Sciatic nerve (tissue), 2 donors: ENCODE results near the gene KRT26. TPM values are rescaled to one million over a fixed set of nuclear protein-coding genes. Genes with fewer than 3 reads are reported as not detected.

Experiments used
- ATAC-seq: fragments of 200-7000 bp; cut with Tn5 transposase; one replicate; pipeline ENCODE4 v1.9.1; 2020; ENCODE audit warnings: mild to moderate bottlenecking, moderate library complexity
- DNase-seq: peaks from one replicate; pipeline ENCODE4 v3.0.0-alpha.2; 2020; ENCODE audit warnings: low spot score
- intact Hi-C: fragments of 100-400 bp; cut with DNase I; formaldehyde crosslinking; loops from one replicate; pipeline ENCODE4 v1.14.2; 2022
- total RNA-seq: library from RNA; stranded (reverse); fragmentation: NEBNext Ultra II Directional; extraction: Animal tissue kit (Norgen Biotek cat#: 25700); gene quantifications from one replicate; pipeline ENCODE4 v1.2.1, GENCODE V29; 2021
- donor health status: DM: no; HTN: no; CAD: no.
- donor health status: DM: no; HTN: no; CAD: no.

Gene KRT26
- total RNA-seq, 1 donor from 2014 or later, result not detected

GRCh38 chr17:40796846-40797245 lies 24.8 kb upstream of the KRT26 start:
- ATAC-seq (no peak), DNase-seq (no peak)
- intact Hi-C loops, result loop anchor here (10.0 kb wide), 1 partner anchor 182 kb away; no protein-coding TSS in a partner anchor

GRCh38 chr17:40795019-40795667 lies 23.1 kb upstream of the KRT26 start:
- DNase-seq (no peak), ATAC-seq (no peak)
- intact Hi-C loops, result loop anchor here (10.0 kb wide), 1 partner anchor 180 kb away; no protein-coding TSS in a partner anchor

GRCh38 chr17:40794466-40794865 lies 22.5 kb upstream of the KRT26 start:
- ATAC-seq (no peak), DNase-seq (no peak)
- intact Hi-C loops, result loop anchor here (10.0 kb wide), 1 partner anchor 180 kb away; no protein-coding TSS in a partner anchor

- DNase-seq, result no peak
- intact Hi-C loops, result loop anchor here (10.0 kb wide), 1 partner anchor 179 kb away; no protein-coding TSS in a partner anchor
- no peak for ATAC-seq
Measured at GRCh38 chr17:40793832-40794231, 21.8 kb upstream of the KRT26 start.

GRCh38 chr17:40791787-40792436 lies 19.9 kb upstream of the KRT26 start:
- ATAC-seq (peak; percentile 92), DNase-seq (no peak)
- intact Hi-C loops, result loop anchor here (10.0 kb wide), 1 partner anchor 177 kb away; no protein-coding TSS in a partner anchor

DNA sequence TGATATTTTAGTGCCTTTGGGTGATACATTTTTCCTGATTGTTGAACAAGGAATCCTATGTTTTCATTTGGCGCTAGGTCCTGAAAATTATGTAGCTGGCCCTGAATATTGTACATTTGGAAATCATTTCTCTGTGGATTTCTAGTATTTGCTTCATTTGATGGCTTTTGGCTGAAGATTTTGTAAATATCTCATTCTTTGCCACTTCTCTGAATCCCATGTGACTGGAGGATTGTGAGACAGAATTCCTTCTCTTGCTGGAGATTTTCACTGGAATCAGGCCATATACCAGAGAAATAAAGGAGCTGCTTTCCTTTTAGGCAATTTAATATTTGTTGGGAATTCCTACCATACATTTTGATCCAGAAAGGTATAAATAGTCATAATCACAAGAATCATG lies 19.1 kb upstream of the KRT26 start:
- DNase-seq (no peak), ATAC-seq (peak; percentile 90)
- intact Hi-C loops, result loop anchor here (10.0 kb wide), 1 partner anchor 176 kb away; no protein-coding TSS in a partner anchor

- intact Hi-C loops, result loop anchor here (2.0 kb wide), 1 partner anchor 42 kb away; no protein-coding TSS in a partner anchor
- ATAC-seq (no peak), DNase-seq (no peak)
Measured at GRCh38 chr17:40782450-40782849, 10.4 kb upstream of the KRT26 start, which contains the start of gene KRT27. Gene KRT27 (minus strand): TSS chr17:40782550. CDS start chr17:40782493, 57 bp downstream.

- peak; percentile 48 for ATAC-seq
- no peak for DNase-seq
- intact Hi-C loops, result no loop called here
Measured at GRCh38 chr17:40779181-40779909, 7.3 kb upstream of the KRT26 start.

DNA sequence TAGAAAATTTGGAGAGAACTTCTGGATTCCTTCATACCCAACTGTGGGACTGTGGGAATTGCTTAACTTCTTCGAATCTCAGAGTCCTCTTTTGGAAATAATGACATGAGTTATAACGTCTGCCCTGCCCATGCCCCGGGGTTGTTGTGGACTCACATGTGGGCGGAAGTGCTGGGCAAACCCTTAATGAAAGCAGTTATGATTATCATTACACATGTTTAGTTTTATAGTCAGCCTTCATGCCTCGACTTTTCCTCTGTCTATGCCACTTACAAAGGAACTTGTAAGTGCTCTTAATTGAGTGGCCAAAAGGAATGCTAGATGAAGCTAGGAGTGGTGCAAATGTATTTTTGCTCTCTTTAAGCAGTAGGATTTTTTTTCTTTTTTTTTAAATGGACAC lies 6.5 kb upstream of the KRT26 start:
- DNase-seq (no peak), ATAC-seq (no peak)
- intact Hi-C loops, result no loop called here

GRCh38 chr17:40777971-40778370 lies 6.0 kb upstream of the KRT26 start:
- no peak for DNase-seq
- intact Hi-C loops, result no loop called here
- no peak for ATAC-seq

DNA sequence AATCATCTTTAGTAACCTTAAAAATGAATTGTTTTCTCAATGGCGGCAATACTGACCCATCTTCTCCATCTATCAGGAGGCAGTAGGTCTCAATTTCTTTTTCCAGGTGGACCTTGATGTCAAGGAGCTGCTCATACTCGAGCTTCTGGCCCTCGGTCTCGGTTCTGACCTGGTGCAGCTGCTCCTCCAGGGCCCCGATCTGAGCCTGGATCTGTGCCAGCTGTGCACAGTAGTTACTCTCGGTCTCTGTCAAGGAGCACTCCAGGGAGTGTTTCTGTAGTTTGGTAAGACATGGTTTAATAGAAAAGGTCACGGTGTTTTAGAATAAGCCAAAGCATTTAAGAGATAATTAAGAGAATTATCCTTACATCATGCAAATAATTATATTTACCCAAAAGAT lies 5.5 kb upstream of the KRT26 start:
- no peak for ATAC-seq
- intact Hi-C loops, result no loop called here

DNA sequence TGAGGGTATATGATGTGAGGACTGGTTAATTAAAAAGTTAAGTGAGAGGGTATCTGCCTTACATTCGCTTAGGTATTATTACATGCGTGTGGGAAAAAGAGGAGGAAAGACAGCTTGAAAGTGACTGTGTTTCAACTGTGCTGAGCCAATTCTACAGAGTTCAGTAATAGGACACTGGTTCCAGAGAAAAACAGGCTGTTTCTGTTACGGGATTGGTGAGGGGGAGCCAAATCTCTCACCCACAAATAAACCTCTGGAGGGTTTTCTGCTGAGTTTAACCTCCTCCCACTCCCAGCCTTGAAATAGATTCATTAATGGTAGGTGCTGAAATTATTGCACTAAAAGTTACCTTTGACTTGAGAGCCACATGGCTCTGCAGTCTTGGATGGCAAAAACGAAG lies 3.9 kb upstream of the KRT26 start:
- intact Hi-C loops, result no loop called here
- DNase-seq, result no peak
- ATAC-seq, result peak; percentile 65

More for the DNA sequence above, 5.5 kb upstream of the KRT26 start:
- no peak for DNase-seq

GRCh38 chr17:40765657-40766056 lies 6.3 kb downstream of the KRT26 start:
- no peak for ATAC-seq
- intact Hi-C loops, result no loop called here

DNA sequence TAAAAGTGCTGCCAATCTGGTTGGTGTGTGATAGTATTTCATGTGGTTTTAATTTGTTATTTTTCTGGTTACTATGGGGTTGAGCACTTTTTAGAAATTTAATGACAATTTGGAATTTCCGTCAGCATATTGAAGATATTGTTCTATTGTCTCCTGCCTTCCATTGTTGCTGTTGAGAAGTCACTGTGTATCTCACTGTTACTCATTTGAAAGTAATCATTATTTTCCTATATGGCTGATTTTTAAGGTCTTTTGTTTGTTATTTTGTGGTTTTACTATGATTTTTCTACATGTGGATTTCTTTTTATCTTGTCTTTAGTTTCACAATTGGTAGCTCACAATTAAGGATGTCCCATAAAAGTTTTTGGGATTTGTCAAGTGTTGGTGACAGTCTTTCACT lies 8.2 kb downstream of the KRT26 start:
- DNase-seq, result no peak
- ATAC-seq, result no peak
- intact Hi-C loops, result no loop called here

More at GRCh38 chr17:40765657-40766056, 6.3 kb downstream of the KRT26 start:
- DNase-seq, result no peak

DNA sequence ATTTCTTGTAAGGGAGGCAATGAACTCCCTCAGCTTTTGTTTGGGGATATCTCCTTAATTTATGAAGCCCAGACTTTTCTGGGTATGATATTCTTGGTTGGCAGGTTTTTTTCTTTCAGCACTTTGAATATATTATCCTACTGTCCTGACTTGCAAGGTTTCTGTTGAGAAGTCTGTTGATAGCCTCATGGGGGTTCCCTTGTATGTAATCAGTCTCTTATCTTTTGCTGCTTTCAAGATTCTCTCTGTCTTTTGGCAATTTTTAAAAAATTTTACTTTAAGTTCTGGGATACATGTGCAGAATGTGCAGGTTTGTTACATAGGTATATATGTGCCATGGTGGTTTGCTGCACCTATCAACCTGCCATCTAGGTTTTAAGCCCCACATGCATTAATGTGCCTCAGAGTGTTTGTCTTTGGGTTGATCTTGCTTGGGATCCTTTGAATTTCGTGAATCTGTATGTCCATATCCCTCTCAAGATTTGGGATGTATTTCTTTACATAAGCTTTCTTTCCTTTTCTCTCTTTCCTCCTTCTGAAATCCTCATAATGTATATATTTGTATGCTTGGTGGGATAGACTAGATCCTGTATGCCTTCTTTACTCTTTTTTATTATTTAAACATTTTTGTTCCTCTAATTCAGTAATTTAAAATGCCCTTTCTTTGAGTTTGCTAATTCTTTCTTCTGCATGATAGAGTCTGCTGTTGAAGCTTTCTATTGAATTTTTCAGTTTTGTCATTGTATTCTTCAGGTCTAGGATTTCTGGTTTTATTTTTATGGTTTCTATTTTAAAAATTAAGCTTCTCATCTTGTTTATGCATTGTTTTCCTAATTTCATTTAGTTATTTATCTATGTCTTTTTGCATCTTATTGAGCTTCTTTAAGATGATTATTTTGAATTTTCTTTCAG lies 11.6 kb downstream of the KRT26 start:
- intact Hi-C loops, result no loop called here
- ATAC-seq, result no peak
- no peak for DNase-seq

GRCh38 chr17:40755231-40755630 lies 16.8 kb downstream of the KRT26 start, which contains the start of gene KRT25:
Gene KRT25 (minus strand): TSS chr17:40755331. CDS start chr17:40755271, 60 bp downstream.
- DNase-seq (no peak), ATAC-seq (no peak)
- intact Hi-C loops, result no loop called here

GRCh38 chr17:40753804-40754203 lies 18.2 kb downstream of the KRT26 start:
- ATAC-seq (no peak), DNase-seq (no peak)
- intact Hi-C loops, result no loop called here

- ATAC-seq (no peak), DNase-seq (no peak)
- intact Hi-C loops, result no loop called here
Measured at GRCh38 chr17:40751065-40751464, 20.9 kb downstream of the KRT26 start.
